Testis (tissue), 2 donors: Measurements from ENCODE around the gene DNAH17.

ENCODE experiments used
- POLR2A ChIP-seq: fragments of 450-650 bp; IDR thresholded peaks from one replicate; pipeline ENCODE4 v1.6.1; 2017; ENCODE audit warnings: antibody characterized with exemption, mild to moderate bottlenecking, moderate library complexity
- TF ChIP-seq, protein P1 (sequence below), 3 experiments: fragments of 450-650 bp in 2 of 3; fragments of 200-600 bp in 1 of 3; sonication (generic) in 1 of 3; IDR thresholded peaks; one replicate each; pipeline ENCODE4 v1.5.1; 2016 to 2019; ENCODE audit warnings: antibody characterized with exemption in 3 of 3, mild to moderate bottlenecking in 2 of 3, moderate library complexity in 1 of 3

DNA sequence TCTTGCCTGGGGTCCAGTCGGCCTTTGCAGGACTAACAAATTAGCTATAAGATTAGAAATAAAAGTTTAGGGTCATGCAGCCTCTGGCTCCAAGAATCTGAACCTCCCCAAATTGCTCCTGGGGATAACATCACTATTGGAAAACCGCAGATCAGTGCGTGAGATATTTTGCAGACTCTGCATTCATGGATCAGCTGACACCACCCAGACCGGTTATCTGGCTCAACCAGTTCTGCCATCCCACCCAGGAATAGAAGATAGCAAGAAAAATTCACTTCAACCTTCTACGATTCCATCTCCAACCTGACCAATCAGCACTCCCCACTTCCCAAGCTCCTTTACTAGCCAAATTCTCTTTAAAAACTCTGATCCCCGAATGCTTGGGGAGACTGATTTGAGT is 203.0 kb downstream of the DNAH17 start:
- TF ChIP-seq, protein P1, sequence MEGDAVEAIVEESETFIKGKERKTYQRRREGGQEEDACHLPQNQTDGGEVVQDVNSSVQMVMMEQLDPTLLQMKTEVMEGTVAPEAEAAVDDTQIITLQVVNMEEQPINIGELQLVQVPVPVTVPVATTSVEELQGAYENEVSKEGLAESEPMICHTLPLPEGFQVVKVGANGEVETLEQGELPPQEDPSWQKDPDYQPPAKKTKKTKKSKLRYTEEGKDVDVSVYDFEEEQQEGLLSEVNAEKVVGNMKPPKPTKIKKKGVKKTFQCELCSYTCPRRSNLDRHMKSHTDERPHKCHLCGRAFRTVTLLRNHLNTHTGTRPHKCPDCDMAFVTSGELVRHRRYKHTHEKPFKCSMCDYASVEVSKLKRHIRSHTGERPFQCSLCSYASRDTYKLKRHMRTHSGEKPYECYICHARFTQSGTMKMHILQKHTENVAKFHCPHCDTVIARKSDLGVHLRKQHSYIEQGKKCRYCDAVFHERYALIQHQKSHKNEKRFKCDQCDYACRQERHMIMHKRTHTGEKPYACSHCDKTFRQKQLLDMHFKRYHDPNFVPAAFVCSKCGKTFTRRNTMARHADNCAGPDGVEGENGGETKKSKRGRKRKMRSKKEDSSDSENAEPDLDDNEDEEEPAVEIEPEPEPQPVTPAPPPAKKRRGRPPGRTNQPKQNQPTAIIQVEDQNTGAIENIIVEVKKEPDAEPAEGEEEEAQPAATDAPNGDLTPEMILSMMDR (IDR thresholded peaks at IDR 0.05), result no peak
- TF ChIP-seq POLR2A, result no peak
